Endometrium (tissue), 2 donors: Measurements from ENCODE around the gene VSIG8.
"Not testable (repeated sequence)": the region's sequence is repeated elsewhere in the genome, so short reads cannot be mapped to it uniquely, and the experiment has no call there.

ENCODE experiments used
- FAIRE-seq: peaks from 2 replicates; lab custom pipeline; 2012; peaks lifted over from hg19 to GRCh38; lab: Jason Lieb, UNC
- donor health status: control.
- donor health status: control.

The VSIG8 gene

GRCh38 chr1:159862557-159862956 is at the start of gene VSIG8:
VSIG8 (minus strand) TSS chr1:159862657; CDS start chr1:159862521, 136 bp downstream.
- FAIRE-seq: no peak

GRCh38 chr1:159911326-159912070 is 49.0 kb upstream of the VSIG8 start:
- FAIRE-seq: no peak

GRCh38 chr1:159908031-159908940 is 45.8 kb upstream of the VSIG8 start:
- no peak for FAIRE-seq

GRCh38 chr1:159906960-159907359 is 44.5 kb upstream of the VSIG8 start:
- FAIRE-seq: no peak

- not testable (repeated sequence) for FAIRE-seq
These were observed 41.6 kb upstream of the VSIG8 start for GRCh38 chr1:159904036-159904435.

GRCh38 chr1:159902541-159902940 is 40.1 kb upstream of the VSIG8 start:
- FAIRE-seq: no peak

- FAIRE-seq: no peak
These were observed 38.4 kb upstream of the VSIG8 start for GRCh38 chr1:159900755-159901360.

- no peak for FAIRE-seq
These were observed 37.7 kb upstream of the VSIG8 start, which contains the start of gene CFAP45 for GRCh38 chr1:159900086-159900680. CFAP45 (minus strand) TSS chr1:159900165; CDS start chr1:159900098, 67 bp downstream.

GRCh38 chr1:159899634-159900033 is 37.2 kb upstream of the VSIG8 start:
- FAIRE-seq: not testable (repeated sequence)

- no peak for FAIRE-seq
These were observed 36.1 kb upstream of the VSIG8 start for GRCh38 chr1:159898527-159898926.

- FAIRE-seq: no peak
These were observed 35.5 kb upstream of the VSIG8 start for GRCh38 chr1:159897962-159898361.

GRCh38 chr1:159896546-159896930 is 34.1 kb upstream of the VSIG8 start:
- no peak for FAIRE-seq

GRCh38 chr1:159895836-159896545 is 33.5 kb upstream of the VSIG8 start:
- no peak for FAIRE-seq

GRCh38 chr1:159895286-159895685 is 32.8 kb upstream of the VSIG8 start:
- FAIRE-seq: no peak

GRCh38 chr1:159892944-159893343 is 30.5 kb upstream of the VSIG8 start:
- FAIRE-seq: no peak

GRCh38 chr1:159891275-159892157 is 29.1 kb upstream of the VSIG8 start:
- FAIRE-seq: no peak

- FAIRE-seq: no peak
These were observed 27.9 kb upstream of the VSIG8 start for GRCh38 chr1:159890390-159890789.

GRCh38 chr1:159889821-159890252 is 27.4 kb upstream of the VSIG8 start:
- FAIRE-seq: no peak

GRCh38 chr1:159889202-159889601 is 26.7 kb upstream of the VSIG8 start:
- FAIRE-seq: no peak

- FAIRE-seq: no peak
These were observed 21.8 kb upstream of the VSIG8 start for GRCh38 chr1:159884296-159884695.
